GM19035 (cell line): Measurements from ENCODE around the gene COX14.
"Not testable (repeated sequence)": the region's sequence is repeated elsewhere in the genome, so short reads cannot be mapped to it uniquely, and the experiment has no call there.

Experiments
- ATAC-seq: cut with Tn5 transposase; IDR thresholded peaks from one replicate; pipeline ENCODE4 v1.9.1; 2021; ENCODE audit not compliant: unreplicated experiment

The COX14 gene

GRCh38 chr12:50154947-50155346, 42.9 kb downstream of the COX14 start:
- not testable (repeated sequence) for ATAC-seq

- ATAC-seq = no peak
Measured at GRCh38 chr12:50156641-50157040, 44.6 kb downstream of the COX14 start.

GRCh38 chr12:50157259-50157658, 45.2 kb downstream of the COX14 start:
- no peak for ATAC-seq

GRCh38 chr12:50160643-50161042, 48.6 kb downstream of the COX14 start:
- no peak for ATAC-seq

GRCh38 chr12:50162230-50162629, 50.2 kb downstream of the COX14 start:
- ATAC-seq = no peak

- no peak for ATAC-seq
Measured at GRCh38 chr12:50164963-50165362, 52.9 kb downstream of the COX14 start.

GRCh38 chr12:50166799-50167048, 54.7 kb downstream of the COX14 start:
- peak; percentile 37 for ATAC-seq

GRCh38 chr12:50167049-50167828, 55.2 kb downstream of the COX14 start, which contains the start of gene CERS5:
Gene CERS5 (minus strand): TSS chr12:50167369. CDS start chr12:50167297, 72 bp downstream.
- ATAC-seq = peak; percentile 96
